PC-3 (cell line): ENCODE measurements around the gene ZNF106. TPM values are rescaled to one million over a fixed set of nuclear protein-coding genes. Genes with fewer than 3 reads are reported as not detected.

Experiments
- ATAC-seq: fragments of 200-7000 bp; cut with Tn5 transposase; 2 replicates; pipeline ENCODE4 v1.9.1; 2020; ENCODE audit warnings: mild to moderate bottlenecking, moderate library complexity
- BruUV-seq: library from RNA; stranded (reverse); fragments of 400-500 nt; replicated peaks from 2 replicates; lab custom pipeline; 2021; lab: Mats Ljungman, UMichigan
- CTCF ChIA-PET: fragments of 300-600 bp; sonication (Branson Sonifier 250); formaldehyde crosslinking; loops from one replicate; lab custom pipeline; 2022; ENCODE audit warnings: antibody characterized with exemption; lab: Charles Lee
- POLR2A ChIA-PET: fragments of 300-600 bp; sonication (Branson Sonifier 250); formaldehyde crosslinking; loops from one replicate; lab custom pipeline; 2022; ENCODE audit warnings: antibody characterized with exemption; ENCODE audit not compliant: unreplicated experiment; lab: Charles Lee
- DNase-seq: peaks from one replicate; pipeline ENCODE4 v3.0.0-alpha.2; 2015
- H2AFZ ChIP-seq: fragments of 300-600 bp; sonication (generic); 2 replicates; pipeline ENCODE4 v1.6.0; 2016; ENCODE audit warnings: antibody characterized with exemption, low read length
- H3F3A ChIP-seq: fragments of 300-600 bp; sonication (generic); one replicate; pipeline ENCODE4 v1.6.0; 2017; ENCODE audit warnings: antibody characterized with exemption, low read length, control low read depth, mild to moderate bottlenecking; ENCODE audit not compliant: unreplicated experiment
- H3K27ac ChIP-seq: fragments of 300-600 bp; sonication (generic); 2 replicates; pipeline ENCODE4 v1.5.1; 2016; ENCODE audit warnings: mild to moderate bottlenecking, low read length
- H3K27me3 ChIP-seq: fragments of 300-600 bp; sonication (generic); 2 replicates; pipeline ENCODE4 v1.6.1; 2016; ENCODE audit warnings: low read length, mixed read lengths
- H3K36me3 ChIP-seq: fragments of 300-600 bp; sonication (generic); 2 replicates; pipeline ENCODE4 v1.6.1; 2016; ENCODE audit warnings: low read depth, mixed run types, low read length, mixed read lengths
- H3K4me1 ChIP-seq: fragments of 300-600 bp; sonication (generic); 2 replicates; pipeline ENCODE4 v1.5.1; 2016; ENCODE audit warnings: low read length; ENCODE audit not compliant: insufficient read depth
- H3K4me2 ChIP-seq: fragments of 300-600 bp; sonication (generic); 2 replicates; pipeline ENCODE4 v1.6.0; 2016; ENCODE audit warnings: low read length
- H3K4me3 ChIP-seq: fragments of 300-600 bp; sonication (generic); 2 replicates; pipeline ENCODE4 v1.5.1; 2016; ENCODE audit warnings: mild to moderate bottlenecking, low read length, mixed read lengths
- H3K79me2 ChIP-seq: fragments of 300-600 bp; sonication (generic); 2 replicates; pipeline ENCODE4 v1.6.1; 2017; ENCODE audit warnings: low read length, mixed read lengths
- H3K9ac ChIP-seq: fragments of 300-600 bp; sonication (generic); 2 replicates; pipeline ENCODE4 v1.6.0; 2016; ENCODE audit warnings: mild to moderate bottlenecking, low read length
- H3K9me2 ChIP-seq: fragments of 300-600 bp; sonication (generic); replicated peaks from 2 replicates; pipeline ENCODE4 v1.6.1; 2016; ENCODE audit warnings: mixed run types, low read length, mixed read lengths
- H3K9me3 ChIP-seq: fragments of 300-600 bp; sonication (generic); 2 replicates; pipeline ENCODE4 v1.6.1; 2016; ENCODE audit warnings: low read length, mixed read lengths
- H4K20me1 ChIP-seq: fragments of 300-600 bp; sonication (generic); 2 replicates; pipeline ENCODE4 v1.6.1; 2016; ENCODE audit warnings: low read length, mixed read lengths
- EZH2 ChIP-seq: fragments of 300-600 bp; sonication (generic); IDR thresholded peaks from one replicate; pipeline ENCODE4 v1.6.1; 2017; ENCODE audit warnings: antibody characterized with exemption, mild to moderate bottlenecking, low read length; ENCODE audit not compliant: unreplicated experiment
- EZH2phosphoT487 ChIP-seq: fragments of 300-600 bp; sonication (generic); IDR thresholded peaks from 2 replicates; pipeline ENCODE4 v1.6.1; 2018; ENCODE audit warnings: mild to moderate bottlenecking, antibody characterized with exemption, low read length, borderline replicate concordance
- intact Hi-C: fragments of 100-400 bp; cut with micrococcal nuclease; formaldehyde crosslinking; loops from 2 replicates; pipeline ENCODE4 v1.9.0; 2023
- total RNA-seq: library from RNA; depleted of rRNA; stranded (reverse); fragments of >200 nt; gene quantifications from 2 replicates; pipeline ENCODE4 v1.2.3, GENCODE V29; 2014
- TF ChIP-seq, protein P1 (sequence below): fragments of 300-600 bp; sonication (generic); conservative IDR thresholded peaks from 2 replicates; pipeline ENCODE4 v1.5.1; 2017; ENCODE audit warnings: antibody characterized with exemption, low read depth, mild to moderate bottlenecking, low read length

ZNF106 gene
- total RNA-seq, 1 experiment from 2014 or later, result 25.6 TPM

DNA sequence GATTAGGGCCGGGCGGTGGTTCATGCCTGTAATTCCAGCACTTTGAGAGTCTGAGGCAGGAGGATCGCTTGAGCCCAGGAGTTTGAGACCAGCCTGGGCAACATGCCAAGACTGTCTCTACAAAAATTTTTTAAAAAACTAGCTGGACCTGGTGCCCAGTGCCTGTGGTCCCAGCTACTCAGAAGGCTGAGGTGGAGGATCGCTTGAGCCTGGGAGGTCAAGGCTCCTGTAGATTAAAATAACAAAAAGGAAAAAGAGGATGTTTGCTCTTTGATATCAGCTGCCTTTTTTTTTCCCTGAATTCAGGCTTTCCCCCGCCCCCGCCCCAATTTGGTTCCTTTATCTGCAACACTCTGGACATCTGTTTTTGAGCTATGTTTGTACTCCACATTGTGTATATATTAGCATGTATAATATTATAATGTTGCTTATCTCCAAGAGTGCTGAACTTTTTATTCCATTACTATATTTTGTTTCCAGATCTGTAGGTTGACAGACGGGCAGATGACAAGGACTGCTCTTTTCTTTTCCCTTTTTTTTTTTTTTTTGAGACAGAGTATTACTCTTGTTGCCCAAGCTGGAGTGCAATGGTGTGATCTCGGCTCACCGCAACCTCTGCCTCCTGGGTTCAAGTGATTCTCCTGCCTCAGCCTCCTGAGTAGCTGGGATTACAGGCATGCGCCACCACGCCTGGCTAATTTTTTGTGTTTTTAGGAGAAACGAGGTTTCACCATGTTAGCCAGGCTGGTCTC is 9.1 kb upstream of the ZNF106 start:
- H3K4me2 ChIP-seq, result peak overlapping the region; percentile 23
- H3K9ac ChIP-seq, result no peak overlapping the region
- peaks cover 44% of the 10 kb centered on the region for H3K79me2 ChIP-seq
- DNase-seq (no peak), ATAC-seq (no peak)
- H2AFZ ChIP-seq, result no peak overlapping the region
- no peaks in the 10 kb centered on the region for H3K27me3 ChIP-seq
- H3F3A ChIP-seq, result peaks cover 7% of the 10 kb centered on the region
- no TSS peak for BruUV-seq
- H4K20me1 ChIP-seq, result no peaks in the 10 kb centered on the region
- H3K9me3 ChIP-seq, result no peaks in the 10 kb centered on the region
- H3K36me3 ChIP-seq, result no peaks in the 10 kb centered on the region
- peaks cover 16% of the 10 kb centered on the region for H3K4me1 ChIP-seq
- peak overlapping the region; percentile 34; the same call in 1 of the 2 replicates for H3K27ac ChIP-seq
- no peaks in the 10 kb centered on the region for H3K9me2 ChIP-seq
- TF ChIP-seq EZH2 (no peak), EZH2phosphoT487 (no peak)
- TF ChIP-seq, protein P1, sequence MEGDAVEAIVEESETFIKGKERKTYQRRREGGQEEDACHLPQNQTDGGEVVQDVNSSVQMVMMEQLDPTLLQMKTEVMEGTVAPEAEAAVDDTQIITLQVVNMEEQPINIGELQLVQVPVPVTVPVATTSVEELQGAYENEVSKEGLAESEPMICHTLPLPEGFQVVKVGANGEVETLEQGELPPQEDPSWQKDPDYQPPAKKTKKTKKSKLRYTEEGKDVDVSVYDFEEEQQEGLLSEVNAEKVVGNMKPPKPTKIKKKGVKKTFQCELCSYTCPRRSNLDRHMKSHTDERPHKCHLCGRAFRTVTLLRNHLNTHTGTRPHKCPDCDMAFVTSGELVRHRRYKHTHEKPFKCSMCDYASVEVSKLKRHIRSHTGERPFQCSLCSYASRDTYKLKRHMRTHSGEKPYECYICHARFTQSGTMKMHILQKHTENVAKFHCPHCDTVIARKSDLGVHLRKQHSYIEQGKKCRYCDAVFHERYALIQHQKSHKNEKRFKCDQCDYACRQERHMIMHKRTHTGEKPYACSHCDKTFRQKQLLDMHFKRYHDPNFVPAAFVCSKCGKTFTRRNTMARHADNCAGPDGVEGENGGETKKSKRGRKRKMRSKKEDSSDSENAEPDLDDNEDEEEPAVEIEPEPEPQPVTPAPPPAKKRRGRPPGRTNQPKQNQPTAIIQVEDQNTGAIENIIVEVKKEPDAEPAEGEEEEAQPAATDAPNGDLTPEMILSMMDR, result no peak
- H3K4me3 ChIP-seq, result no peak overlapping the region
- ChIA-PET POLR2A (interaction anchor here (0.7 kb wide), 1 partner anchor 9 kb away, joined by 9 read pairs; the partner anchor contains the start of gene ZNF106), CTCF (interaction anchor here (0.6 kb wide), 1 partner anchor 10 kb away, joined by 5 read pairs; no protein-coding TSS in a partner anchor)
- intact Hi-C loops, result loop anchor here (5.0 kb wide), 1 partner anchor 47 kb away; the partner anchor contains the start of genes HAUS2 and LRRC57

GRCh38 chr15:42498212-42499068 is 7.5 kb upstream of the ZNF106 start:
- no peak overlapping the region for H3K9ac ChIP-seq
- POLR2A ChIA-PET, result interaction anchor here (0.6 kb wide), 1 partner anchor 53 kb away, joined by 6 read pairs; no protein-coding TSS in a partner anchor
- no TSS peak for BruUV-seq

More at GRCh38 chr15:42498212-42499068, 7.5 kb upstream of the ZNF106 start:
- H3K4me3 ChIP-seq, result no peak overlapping the region
- peak overlapping the region; percentile 5; the same call in 1 of the 2 replicates for H3K27ac ChIP-seq
- peaks cover 44% of the 10 kb centered on the region for H3K79me2 ChIP-seq
- no peaks in the 10 kb centered on the region for H3K9me3 ChIP-seq
- no peaks in the 10 kb centered on the region for H4K20me1 ChIP-seq
- peaks cover 7% of the 10 kb centered on the region for H3F3A ChIP-seq
- TF ChIP-seq, protein P1, result no peak
- TF ChIP-seq EZH2phosphoT487, result no peak
- peaks cover 29% of the 10 kb centered on the region for H3K4me1 ChIP-seq
- DNase-seq (no peak), ATAC-seq (no peak)
- H3K27me3 ChIP-seq, result no peaks in the 10 kb centered on the region
- H3K9me2 ChIP-seq, result no peaks in the 10 kb centered on the region
- peak overlapping the region; percentile 15; the same call in 1 of the 2 replicates for H3K4me2 ChIP-seq
- no peak overlapping the region for H2AFZ ChIP-seq
- intact Hi-C loops, result loop anchor here (5.0 kb wide), 1 partner anchor 49 kb away; the partner anchor contains the start of genes HAUS2 and LRRC57
- no peaks in the 10 kb centered on the region for H3K36me3 ChIP-seq
- CTCF ChIA-PET, result no interaction called here
